Hematopoietic multipotent progenitor cell treated with erythropoietin and hydrocortisone succinate and interleukin-3 and kit ligand, for 17 days (in vitro differentiated cells): ENCODE measurements around the gene TOMM7.
A peak's percentile ranks its signal among the peaks of the same experiment; 100 is the strongest.

Experiments used
- DNase-seq: peaks from one replicate; pipeline ENCODE4 v3.0.0-alpha.2; 2015; ENCODE audit warnings: low spot score

TOMM7 gene

GRCh38 chr7:22822486-22823141 lies at the start of gene TOMM7:
Gene TOMM7 (minus strand): TSS chr7:22822849. CDS start chr7:22822779, 70 bp downstream.
- peak; percentile 94 for DNase-seq

DNA sequence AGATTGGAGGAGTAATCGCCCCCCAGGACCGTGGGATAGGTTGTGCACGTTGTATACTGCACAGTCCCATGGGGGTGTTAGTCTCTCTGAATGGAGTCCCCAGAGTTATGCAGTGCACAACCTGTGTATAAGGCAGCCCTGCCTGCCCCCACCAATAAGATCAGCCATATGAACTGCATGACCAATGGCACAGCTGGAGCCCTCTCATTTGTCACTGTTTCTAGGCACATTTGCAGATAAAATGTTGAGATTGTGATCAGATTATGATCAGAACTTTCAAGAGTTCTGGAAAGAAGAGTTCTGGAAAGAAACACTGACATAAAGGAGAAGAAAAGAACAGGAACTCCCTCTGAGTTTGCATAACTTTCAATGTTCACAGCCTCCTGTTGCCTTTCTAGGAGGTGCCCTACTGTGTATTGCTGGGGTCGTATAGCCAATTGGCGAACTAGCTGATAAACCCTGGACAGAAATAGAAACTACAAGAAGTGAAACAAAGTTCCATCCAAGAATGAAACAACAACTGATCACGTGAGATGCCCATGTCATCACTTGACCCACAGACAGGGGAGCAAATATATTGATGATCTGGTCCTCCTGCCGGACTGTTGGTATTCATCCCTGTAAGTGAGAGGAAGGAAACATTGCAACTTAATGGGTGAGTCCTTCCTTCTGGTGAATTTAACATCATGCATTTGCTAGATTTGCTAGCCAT lies 49.6 kb upstream of the TOMM7 start:
- DNase-seq: no peak

DNA sequence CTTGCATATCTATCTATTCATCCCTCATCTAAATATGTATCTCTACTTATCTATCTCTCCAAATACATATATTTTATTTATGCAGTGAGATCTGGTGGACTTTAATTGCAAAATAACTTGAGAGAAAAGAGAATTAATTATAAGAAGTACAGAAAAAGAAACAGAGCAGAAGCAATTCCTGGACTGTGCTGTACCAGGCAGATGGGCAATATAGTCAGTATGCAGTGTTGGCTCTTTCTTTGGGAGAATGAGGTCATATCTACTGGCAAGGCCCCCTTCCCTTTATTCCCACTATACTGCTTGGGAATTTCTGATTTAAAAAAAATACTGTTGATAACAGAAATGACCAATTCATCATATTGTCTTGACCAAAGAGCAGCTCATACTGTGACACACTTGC lies 49.0 kb upstream of the TOMM7 start:
- no peak for DNase-seq

DNA sequence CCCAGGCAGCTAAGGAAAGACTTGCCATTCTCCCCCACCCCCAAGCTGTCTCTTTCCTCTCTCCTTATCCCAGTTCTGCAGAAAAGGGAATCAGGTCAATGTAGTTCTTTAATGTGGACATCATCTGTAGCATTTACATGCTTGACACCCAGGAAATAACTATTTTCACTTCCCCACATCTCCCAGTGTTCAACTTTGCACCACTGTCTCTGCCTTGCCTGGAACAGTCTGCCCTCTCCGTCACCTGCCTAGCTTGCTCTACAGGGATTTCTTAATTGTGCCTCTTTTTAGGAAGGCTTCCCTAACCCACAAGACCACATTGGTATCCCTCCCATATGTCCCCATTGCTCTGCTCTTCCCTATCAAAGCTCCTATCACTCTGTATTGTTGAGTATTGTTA lies 45.9 kb upstream of the TOMM7 start:
- DNase-seq: no peak

GRCh38 chr7:22867589-22867988 lies 44.9 kb upstream of the TOMM7 start:
- DNase-seq: no peak

DNA sequence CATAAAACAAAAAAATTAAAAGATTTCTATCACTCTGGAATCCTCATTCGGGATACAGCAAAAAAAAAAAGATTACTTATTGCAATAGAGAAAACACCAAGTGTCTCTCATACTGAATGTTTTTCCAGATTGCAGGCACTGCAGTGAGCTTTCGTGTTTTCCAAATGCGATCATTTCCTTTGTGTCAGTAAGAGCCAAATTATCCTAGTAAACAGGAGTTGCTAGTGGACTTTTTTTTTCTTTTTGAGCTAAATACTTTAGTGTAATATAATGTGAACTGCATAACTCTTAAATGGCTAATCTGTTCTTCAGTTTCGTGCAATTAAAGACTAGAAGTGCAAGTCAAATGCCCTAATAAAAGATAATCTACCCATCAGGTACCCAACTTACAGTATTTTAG lies 44.4 kb upstream of the TOMM7 start:
- no peak for DNase-seq

- DNase-seq: no peak
These were observed 42.9 kb upstream of the TOMM7 start for GRCh38 chr7:22865602-22865960.

DNA sequence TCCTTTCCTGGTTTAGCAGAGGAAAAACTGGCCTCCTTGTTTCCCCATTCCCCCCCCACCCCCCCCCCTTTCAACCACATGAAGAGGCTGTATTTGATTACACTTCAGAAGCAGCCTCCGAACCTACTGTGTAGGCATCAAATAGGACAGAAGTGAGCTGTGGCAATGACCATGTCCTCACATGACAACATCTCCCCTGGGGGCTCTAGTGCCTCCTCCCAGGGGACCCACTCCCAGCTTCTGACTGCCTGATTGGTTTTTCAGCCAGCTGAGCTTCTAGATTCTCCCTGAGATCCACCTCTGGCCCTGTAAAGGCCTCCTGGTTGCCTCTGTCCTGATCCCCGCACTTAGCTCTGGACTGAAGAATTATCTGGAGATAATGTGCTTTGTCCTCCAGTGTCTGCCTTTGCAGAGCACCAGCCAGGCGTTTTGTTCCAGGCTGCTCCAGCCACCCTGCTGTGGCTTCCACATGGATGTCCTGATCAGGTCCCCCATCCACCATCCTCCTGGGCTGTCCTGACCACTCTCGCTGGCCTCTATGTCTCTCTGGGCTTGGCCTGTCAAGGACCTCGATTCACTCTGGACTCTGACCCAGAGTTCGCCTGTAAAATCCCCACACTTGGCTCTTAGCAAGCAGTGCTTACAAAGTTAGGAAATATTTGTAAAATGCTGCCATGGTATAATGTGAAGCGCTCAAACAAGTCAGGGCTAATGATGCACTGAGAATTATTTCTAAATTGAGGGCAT lies 42.4 kb upstream of the TOMM7 start:
- DNase-seq: no peak

GRCh38 chr7:22864301-22864700 lies 41.7 kb upstream of the TOMM7 start:
- no peak for DNase-seq

DNA sequence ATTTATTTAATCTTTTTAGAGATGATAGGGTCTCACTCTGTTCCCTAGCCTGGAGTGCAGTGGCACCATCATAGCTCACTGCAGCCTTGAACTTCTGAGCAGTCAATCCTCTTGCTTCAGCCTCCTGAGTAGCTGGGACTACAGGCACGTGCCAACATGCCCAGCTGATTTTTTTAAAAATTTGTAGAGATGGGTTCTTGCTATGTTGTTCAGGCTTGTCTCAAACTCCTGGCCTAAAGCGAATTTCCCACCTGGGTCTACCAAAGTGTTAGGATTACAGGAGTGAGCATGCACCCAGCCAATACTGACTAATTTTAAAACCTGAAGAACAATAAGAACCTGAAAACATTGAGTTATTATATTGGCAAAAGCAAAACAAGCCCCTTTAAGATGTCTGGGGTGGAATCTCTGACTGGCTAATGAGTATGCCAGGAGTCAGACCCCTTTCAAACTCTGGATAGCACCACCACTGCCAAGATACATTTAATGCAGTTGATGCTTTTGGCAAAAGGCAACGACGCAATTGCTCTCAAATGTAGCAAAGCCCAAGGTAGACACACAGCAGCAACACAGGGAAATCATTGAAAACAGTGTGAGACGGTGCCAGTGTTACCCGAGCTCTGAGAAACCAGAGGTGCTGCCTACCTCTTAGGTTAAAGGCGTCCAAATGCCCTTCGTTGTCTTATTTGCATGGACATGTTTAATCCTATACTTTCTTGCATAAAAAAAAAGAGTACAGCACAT lies 40.7 kb upstream of the TOMM7 start:
- no peak for DNase-seq

DNA sequence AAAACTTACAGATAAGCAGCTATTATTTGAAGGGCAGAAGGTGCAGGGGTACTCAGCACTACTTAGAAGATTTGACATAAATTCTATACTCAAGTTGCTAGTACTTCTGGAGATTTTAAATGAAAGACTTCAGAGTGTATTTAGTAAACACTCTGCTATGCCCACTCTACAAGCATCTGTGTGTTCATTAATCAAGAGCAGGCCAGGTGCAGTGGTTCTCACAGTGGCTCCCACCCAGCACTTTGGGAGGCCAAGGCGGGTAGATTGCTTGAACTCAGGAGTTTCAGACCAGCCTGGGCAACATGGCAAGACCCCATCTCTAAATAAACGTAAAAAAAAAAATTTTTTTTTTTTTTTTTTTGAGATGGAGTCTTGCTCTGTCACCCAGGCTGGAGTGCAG lies 38.9 kb upstream of the TOMM7 start:
- DNase-seq: no peak

DNA sequence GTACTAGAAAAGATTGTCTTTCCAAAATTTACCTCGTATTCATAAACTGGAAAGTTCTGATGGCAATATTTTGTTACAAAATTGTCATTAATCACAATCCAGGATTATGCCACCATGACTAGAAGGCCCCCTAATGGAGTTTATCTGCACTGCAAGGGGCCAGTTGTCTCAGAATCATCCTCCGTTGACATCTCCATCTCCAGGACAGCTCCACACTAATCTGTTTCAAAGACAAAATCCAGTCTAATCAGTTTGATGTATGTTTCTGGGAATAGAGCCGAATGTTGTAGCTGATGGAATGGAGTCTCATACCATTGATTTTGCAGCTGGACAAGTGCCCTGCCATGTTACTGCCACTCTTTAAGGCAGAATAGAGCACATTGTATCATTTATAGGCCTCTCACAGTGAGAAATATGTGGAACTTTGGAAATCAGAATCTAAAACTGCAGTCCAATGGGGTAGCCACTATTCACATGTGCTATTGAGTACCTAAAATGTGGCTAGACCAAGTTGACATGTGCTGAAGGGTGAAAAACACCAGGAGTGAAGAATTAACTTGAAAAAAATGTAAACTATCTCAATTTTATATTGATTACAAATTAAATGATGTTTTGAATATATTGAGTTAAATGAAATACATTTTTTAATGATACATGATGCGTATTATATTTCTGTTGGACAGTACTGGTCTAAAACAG lies 38.3 kb upstream of the TOMM7 start:
- no peak for DNase-seq

DNA sequence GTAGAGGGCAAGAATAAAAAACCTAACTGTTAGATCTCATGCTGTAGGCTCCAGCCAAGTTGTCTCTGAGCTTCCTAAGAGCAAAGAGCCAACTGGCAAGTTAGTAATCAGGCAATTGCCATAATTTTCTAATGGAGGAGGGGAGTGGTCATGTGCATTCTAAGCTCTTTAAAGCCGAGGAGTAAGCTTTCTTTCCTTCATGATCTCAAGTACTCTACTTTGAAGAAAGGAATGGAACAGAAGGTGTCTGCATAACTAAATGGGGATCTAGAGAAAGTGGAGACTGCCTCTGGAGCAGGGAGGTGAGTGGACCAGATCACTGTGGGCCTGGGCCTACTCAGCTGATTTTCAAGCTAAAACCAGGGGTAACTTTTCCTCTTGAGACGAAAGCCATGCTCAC lies 37.7 kb upstream of the TOMM7 start:
- no peak for DNase-seq

DNA sequence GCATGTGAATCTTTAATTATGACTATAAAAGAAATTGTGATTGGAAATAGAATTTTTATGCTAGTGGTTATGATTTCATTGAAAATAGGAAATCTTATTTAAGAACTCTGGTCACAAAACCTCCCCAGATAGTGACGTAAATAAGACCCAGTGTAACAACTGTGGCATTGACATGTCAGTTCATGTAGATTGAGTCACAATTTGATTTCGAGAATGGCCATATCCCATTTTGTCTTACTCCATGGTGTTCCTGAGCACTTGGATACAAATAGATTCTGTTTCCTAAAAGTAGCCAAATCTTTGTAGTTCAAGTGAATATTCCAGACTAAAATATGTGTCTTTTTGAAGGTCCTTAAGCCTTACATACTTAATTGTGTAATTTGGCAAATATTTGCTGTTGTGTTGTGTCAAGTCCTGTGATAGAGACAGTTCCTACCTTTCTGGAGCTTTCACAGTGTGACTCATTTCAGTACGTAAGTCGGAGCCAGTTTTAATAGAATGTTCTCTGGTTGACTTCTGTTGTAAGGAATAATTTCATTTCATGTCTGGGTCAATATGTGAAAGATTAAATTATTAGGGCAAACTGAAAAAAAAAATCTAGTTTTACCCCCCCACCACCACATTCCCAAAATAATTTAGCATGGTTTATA lies 37.1 kb upstream of the TOMM7 start:
- DNase-seq: no peak

DNA sequence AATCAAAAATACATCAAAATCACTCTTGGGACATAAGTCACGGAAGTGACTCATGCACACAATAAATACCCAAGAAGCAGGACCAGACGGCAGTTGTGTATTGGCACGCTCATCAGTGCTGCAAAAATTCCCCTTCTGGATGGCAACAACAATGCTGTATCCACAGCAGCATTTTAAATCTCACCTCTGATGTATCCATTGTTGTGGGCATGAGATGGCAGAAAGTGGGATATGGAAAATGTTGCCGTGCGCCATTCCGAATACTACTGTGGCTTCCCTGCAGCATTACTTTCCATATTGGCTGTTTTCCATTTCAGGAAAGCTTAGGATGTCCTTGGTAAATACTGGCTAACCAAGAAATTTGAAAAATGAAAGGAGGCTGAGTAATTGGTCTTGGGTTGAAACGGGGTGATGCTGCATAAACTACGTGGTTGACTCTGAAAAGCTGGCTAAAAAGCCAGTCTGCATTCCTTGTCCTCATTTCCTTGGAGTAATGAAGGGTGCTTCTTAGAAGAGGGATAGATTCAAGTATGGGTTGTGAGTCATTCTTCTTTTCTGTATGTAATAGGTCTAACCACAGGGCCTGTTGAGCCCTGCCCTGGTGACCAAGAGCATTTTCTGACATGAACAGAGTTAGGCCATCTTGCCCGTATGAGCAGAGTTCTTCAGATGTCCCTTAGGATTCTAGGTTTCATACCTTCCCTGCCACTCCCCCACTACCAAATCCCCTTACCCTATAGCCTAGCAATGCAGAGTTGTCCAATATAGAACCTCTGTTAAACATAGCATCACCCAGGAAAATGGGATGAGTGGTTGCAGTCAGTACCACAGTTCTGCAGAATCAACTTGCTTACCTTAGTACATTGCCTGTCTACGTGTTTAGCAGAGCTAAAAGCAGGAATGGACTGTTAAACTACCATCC lies 36.3 kb upstream of the TOMM7 start:
- DNase-seq: no peak

DNA sequence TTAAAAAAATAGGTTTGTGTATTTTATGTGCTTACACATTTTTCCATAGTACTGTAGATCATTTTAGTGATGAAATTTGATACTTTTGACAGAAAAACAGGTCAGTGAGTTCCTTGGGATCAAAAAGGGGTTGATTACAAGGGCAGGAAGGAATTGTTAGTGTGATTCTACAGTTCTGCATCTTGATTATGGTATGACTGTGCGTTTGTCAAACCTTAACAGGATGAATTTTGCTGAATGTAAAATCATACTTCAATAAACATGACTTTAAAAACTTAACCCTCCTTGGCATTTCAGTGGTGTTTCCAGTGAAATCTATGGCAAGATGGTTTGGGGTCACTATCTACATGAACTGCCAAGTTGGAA lies 35.6 kb upstream of the TOMM7 start:
- DNase-seq: no peak

GRCh38 chr7:22856416-22856815 lies 33.8 kb upstream of the TOMM7 start:
- DNase-seq: no peak

DNA sequence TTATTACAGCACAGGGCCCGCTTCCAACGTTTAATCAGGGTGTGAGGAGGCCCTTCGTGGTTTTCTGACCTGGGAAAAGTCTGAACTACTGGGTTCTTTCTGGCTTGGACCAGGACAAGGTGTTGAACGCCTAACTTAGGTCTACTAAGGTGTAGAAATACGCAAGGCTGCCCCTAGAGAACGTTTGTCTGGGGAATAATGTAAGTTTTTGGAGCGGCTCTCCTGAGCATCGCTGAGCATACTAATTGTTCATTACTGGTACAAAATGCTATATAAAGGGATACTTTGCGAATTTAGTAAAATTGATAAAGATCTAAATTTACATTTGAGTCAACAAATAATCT lies 32.4 kb upstream of the TOMM7 start:
- DNase-seq: no peak

DNA sequence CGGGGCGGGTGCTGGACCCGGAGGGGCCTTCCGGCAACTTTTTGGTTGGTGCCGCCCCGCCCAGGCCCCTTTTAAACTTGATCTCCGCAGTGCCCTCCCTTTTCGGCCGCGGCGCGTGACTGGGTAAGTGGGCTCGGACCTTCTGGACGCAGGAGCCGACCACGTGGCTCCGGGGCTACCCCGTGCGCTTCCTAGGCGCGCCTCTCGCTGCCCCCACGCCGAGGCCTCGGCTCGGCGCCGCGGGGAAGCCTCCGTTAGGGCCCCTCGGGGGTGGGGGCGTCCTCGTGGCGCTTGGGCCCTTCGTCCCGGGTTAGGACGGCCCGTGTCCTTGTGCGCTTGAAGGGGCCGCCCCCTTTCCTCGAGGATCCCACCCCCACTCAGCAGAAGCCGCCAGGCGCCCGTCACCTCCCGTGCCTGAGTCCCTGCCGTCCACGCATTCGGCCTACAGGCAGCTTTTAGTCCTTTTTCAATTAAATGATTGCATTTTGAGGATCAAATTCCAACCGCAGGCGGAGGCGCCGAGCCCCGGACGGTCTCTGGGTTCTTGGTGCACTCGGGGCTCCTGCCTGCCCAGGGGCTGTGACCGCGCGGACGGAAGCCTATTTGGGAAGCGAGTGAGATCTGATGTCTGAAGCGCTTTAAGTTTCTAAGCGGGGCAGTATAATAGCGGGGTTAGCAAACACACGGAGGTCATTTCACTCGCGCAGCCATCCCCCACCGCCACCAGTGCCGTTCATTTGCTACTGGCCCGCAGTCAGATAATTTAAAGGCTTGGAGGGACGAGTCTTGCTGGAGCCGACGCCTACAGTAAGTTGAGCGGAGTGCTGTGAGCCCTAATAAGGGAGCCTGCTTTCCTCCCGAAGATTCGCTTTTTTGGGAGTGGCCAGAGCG lies 31.8 kb upstream of the TOMM7 start:
- DNase-seq: peak; percentile 85
